ENCODE measurements around the gene CXCL8.

CXCL8 gene

DNA sequence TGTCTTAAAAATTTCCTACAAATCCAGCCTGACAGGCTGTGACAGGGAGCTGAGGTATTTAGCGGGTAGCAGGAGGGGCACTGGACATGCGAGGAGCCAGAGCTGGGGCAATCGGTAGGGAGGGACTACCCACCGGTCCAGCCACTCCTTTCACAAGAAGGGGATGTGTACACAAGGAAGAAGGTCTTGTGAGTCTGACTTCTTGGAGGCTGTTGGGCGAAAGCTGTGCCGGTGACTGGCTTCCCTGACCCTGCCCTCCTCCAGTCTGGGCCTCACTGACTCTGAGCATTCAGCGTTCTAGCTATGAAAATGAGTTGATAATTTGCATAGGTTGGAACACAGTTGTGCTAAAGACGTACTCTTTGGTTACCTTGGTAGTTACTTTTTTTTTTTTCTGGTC is 12.7 kb upstream of the CXCL8 start:
- Histone ChIP-seq H3K36me3 (replicated peaks; ENCODE audit: low read depth, low read length) (no peaks in the 10 kb centered on the region), H4K20me1 (ENCODE audit: insufficient read depth, low read length) (no peaks in the 10 kb centered on the region), H3K79me2 (ENCODE audit: low read length) (no peaks in the 10 kb centered on the region), H2AFZ (ENCODE audit: low read depth, low read length) (no peak overlapping the region), H3K4me2 (ENCODE audit: low read length) (no peak overlapping the region), H3K9me3 (ENCODE audit: insufficient read depth, low read length) (no peaks in the 10 kb centered on the region), H3K9ac (ENCODE audit: low read length) (no peak overlapping the region), H3K4me1 (ENCODE audit: low read length) (peaks cover 6% of the 10 kb centered on the region), H3K4me3 (ENCODE audit: low read length) (no peak overlapping the region), H3K27me3 (ENCODE audit: low read depth, low read length) (peaks cover 13% of the 10 kb centered on the region), H3K27ac (ENCODE audit: low read length) (no peak overlapping the region)
- TF ChIP-seq CTCF (IDR thresholded peaks at IDR 0.05; ENCODE audit: low read depth, low read length), result no peak
- no peak for TF ChIP-seq EZH2phosphoT487 (IDR thresholded peaks at IDR 0.05; ENCODE audit: low read depth)

GRCh38 chr4:73728091-73728741 is 12.2 kb upstream of the CXCL8 start:
- Histone ChIP-seq H3K4me2 (ENCODE audit: low read length) (no peak overlapping the region), H4K20me1 (ENCODE audit: insufficient read depth, low read length) (no peaks in the 10 kb centered on the region), H3K27me3 (ENCODE audit: low read depth, low read length) (peaks cover 11% of the 10 kb centered on the region), H3K9me3 (ENCODE audit: insufficient read depth, low read length) (no peaks in the 10 kb centered on the region), H3K36me3 (replicated peaks; ENCODE audit: low read depth, low read length) (no peaks in the 10 kb centered on the region), H3K4me1 (ENCODE audit: low read length) (peaks cover 12% of the 10 kb centered on the region), H3K4me3 (ENCODE audit: low read length) (no peak overlapping the region), H3K27ac (ENCODE audit: low read length) (no peak overlapping the region), H2AFZ (ENCODE audit: low read depth, low read length) (no peak overlapping the region), H3K9ac (ENCODE audit: low read length) (no peak overlapping the region), H3K79me2 (ENCODE audit: low read length) (no peaks in the 10 kb centered on the region)
- TF ChIP-seq CTCF (IDR thresholded peaks at IDR 0.05; ENCODE audit: low read depth, low read length), result no peak
- no peak for TF ChIP-seq EZH2phosphoT487 (IDR thresholded peaks at IDR 0.05; ENCODE audit: low read depth)

- no peak overlapping the region for H3K4me3 ChIP-seq (ENCODE audit: low read length)
Observed at GRCh38 chr4:73729534-73730165, 10.7 kb upstream of the CXCL8 start.

More at GRCh38 chr4:73729534-73730165, 10.7 kb upstream of the CXCL8 start:
- H3K9me3 ChIP-seq (ENCODE audit: insufficient read depth, low read length), result no peaks in the 10 kb centered on the region
- no peak overlapping the region for H3K27ac ChIP-seq (ENCODE audit: low read length)
- no peaks in the 10 kb centered on the region for H3K79me2 ChIP-seq (ENCODE audit: low read length)
- no peak for TF ChIP-seq EZH2phosphoT487 (IDR thresholded peaks at IDR 0.05; ENCODE audit: low read depth)
- TF ChIP-seq CTCF (IDR thresholded peaks at IDR 0.05; ENCODE audit: low read depth, low read length), result peak; percentile 75
- no peak overlapping the region for H3K9ac ChIP-seq (ENCODE audit: low read length)
- no peak overlapping the region for H2AFZ ChIP-seq (ENCODE audit: low read depth, low read length)
- H3K4me2 ChIP-seq (ENCODE audit: low read length), result no peak overlapping the region
- H4K20me1 ChIP-seq (ENCODE audit: insufficient read depth, low read length), result no peaks in the 10 kb centered on the region
- no peaks in the 10 kb centered on the region for H3K36me3 ChIP-seq (replicated peaks; ENCODE audit: low read depth, low read length)
- H3K27me3 ChIP-seq (ENCODE audit: low read depth, low read length), result peaks cover 11% of the 10 kb centered on the region
- peaks cover 15% of the 10 kb centered on the region for H3K4me1 ChIP-seq (ENCODE audit: low read length)

Measured in OCI-LY3 (cell line).